Measurements from ENCODE around the gene ID4. TPM values are rescaled to one million over a fixed set of nuclear protein-coding genes. Genes with fewer than 3 reads are reported as not detected.

The ID4 gene
- total RNA-seq, 1 experiment from 2014 or later, result 0.10 TPM

DNA sequence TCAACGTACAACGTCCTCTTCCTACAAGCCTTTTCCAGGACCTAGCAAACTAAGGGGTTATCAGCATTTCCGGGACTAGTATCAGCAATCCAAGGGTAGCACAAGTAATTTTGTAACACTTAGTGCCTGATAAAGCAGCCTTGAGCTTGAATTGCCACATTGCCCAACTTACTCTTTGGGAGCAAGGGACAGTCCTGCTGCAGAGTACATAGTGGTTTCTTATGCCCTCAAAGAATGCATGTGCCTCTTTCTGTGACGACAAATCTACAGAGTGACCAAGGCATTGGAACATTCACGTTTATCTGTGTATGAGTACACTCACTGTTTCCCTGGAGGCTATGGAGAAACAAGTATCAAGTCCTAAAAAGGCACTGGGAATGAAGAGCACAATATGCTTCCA lies 3.2 kb upstream of the ID4 start:
- H3K36me3 ChIP-seq (ENCODE audit: control insufficient read depth in 1 of 2, insufficient read depth in 2 of 2, low read length in 2 of 2), result no peaks in the 10 kb centered on the region
- no peak overlapping the region for H3K27ac ChIP-seq (ENCODE audit: low read depth, low read length)
- H3K79me2 ChIP-seq (ENCODE audit: insufficient read depth, low read length), result no peaks in the 10 kb centered on the region
- no peaks in the 10 kb centered on the region for H3K27me3 ChIP-seq (ENCODE audit: insufficient read depth, low read length)
- DNase-seq (ENCODE audit: low read depth, low spot score), result no peak
- no peaks in the 10 kb centered on the region for H4K20me1 ChIP-seq (ENCODE audit: insufficient read depth)
- H3K9me2 ChIP-seq (ENCODE audit: insufficient read depth), result 0 out of 2 replicates have a peak, but pooled peaks cover 3% of the 10 kb centered on the region
- ATAC-seq, result no peak
- peaks cover under 1 to 13% of the 10 kb centered on the region in 2 experiments; a peak in 2 of 4 replicates for H3K4me1 ChIP-seq (ENCODE audit: control insufficient read depth in 1 of 2, insufficient read depth in 2 of 2, low read length in 2 of 2)
- intact Hi-C loops (cut with micrococcal nuclease), result no loop called here
- no peak overlapping the region for H3K4me2 ChIP-seq (ENCODE audit: low read length)
- RAD21 ChIA-PET (ENCODE audit: low non-redundant PET in 1 of 2, low total read pairs in 2 of 2, uncharacterized antibody in 2 of 2, unreplicated experiment in 2 of 2), result no interaction called here
- TF ChIP-seq FOSL1 (IDR thresholded peaks at IDR 0.05; ENCODE audit: low read depth) (no peak), RAD21 (IDR thresholded peaks at IDR 0.05; ENCODE audit: low read depth) (no peak), POLR2AphosphoS5 (IDR thresholded peaks at IDR 0.05; ENCODE audit: low read depth, low read length) (no peak), EGR1 (IDR thresholded peaks at IDR 0.05; ENCODE audit: low read depth) (no peak), SIN3A (IDR thresholded peaks at IDR 0.05; ENCODE audit: low read depth) (no peak), CEBPB (IDR thresholded peaks at IDR 0.05; ENCODE audit: low read depth) (no peak), ZNF274 (IDR thresholded peaks at IDR 0.05; ENCODE audit: low read depth, low read length) (no peak), POLR2A (IDR thresholded peaks at IDR 0.05; ENCODE audit: borderline replicate concordance, extremely low read depth, insufficient read depth, insufficient read length) (no peak)
- TF ChIP-seq, protein P1, sequence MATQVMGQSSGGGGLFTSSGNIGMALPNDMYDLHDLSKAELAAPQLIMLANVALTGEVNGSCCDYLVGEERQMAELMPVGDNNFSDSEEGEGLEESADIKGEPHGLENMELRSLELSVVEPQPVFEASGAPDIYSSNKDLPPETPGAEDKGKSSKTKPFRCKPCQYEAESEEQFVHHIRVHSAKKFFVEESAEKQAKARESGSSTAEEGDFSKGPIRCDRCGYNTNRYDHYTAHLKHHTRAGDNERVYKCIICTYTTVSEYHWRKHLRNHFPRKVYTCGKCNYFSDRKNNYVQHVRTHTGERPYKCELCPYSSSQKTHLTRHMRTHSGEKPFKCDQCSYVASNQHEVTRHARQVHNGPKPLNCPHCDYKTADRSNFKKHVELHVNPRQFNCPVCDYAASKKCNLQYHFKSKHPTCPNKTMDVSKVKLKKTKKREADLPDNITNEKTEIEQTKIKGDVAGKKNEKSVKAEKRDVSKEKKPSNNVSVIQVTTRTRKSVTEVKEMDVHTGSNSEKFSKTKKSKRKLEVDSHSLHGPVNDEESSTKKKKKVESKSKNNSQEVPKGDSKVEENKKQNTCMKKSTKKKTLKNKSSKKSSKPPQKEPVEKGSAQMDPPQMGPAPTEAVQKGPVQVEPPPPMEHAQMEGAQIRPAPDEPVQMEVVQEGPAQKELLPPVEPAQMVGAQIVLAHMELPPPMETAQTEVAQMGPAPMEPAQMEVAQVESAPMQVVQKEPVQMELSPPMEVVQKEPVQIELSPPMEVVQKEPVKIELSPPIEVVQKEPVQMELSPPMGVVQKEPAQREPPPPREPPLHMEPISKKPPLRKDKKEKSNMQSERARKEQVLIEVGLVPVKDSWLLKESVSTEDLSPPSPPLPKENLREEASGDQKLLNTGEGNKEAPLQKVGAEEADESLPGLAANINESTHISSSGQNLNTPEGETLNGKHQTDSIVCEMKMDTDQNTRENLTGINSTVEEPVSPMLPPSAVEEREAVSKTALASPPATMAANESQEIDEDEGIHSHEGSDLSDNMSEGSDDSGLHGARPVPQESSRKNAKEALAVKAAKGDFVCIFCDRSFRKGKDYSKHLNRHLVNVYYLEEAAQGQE (IDR thresholded peaks at IDR 0.05; ENCODE audit: low read depth), result no peak
- no peak overlapping the region for H3K4me3 ChIP-seq (replicated peaks in 1 of 2; ENCODE audit: low read depth in 1 of 2, low read length in 2 of 2)
- CTCF ChIA-PET, result no interaction called here
- no peak overlapping the region for H3K9ac ChIP-seq (ENCODE audit: low read length)
- POLR2A ChIA-PET, result no interaction called here
- H3K9me3 ChIP-seq (ENCODE audit: control insufficient read depth in 1 of 2, insufficient read depth in 1 of 2, low read depth in 1 of 2, low read length in 2 of 2), result no peaks in the 10 kb centered on the region
- no peak overlapping the region for H2AFZ ChIP-seq (ENCODE audit: low read depth, low read length, poor library complexity, severe bottlenecking)
- no TSS peak for BruUV-seq (replicated peaks)

Data from HCT116 (cell line).